Skin epidermis (tissue), 12 donors: ENCODE data around the gene GLB1L.
"Not testable (repeated sequence)": the region's sequence is repeated elsewhere in the genome, so short reads cannot be mapped to it uniquely, and the experiment has no call there.

Experiments used
- H3K27ac ChIP-seq, 21 experiments: fragments of 200-600 bp; sonication (generic) in 11 of 21; one replicate each; pipeline ENCODE4 v1.5.0; 2020; ENCODE audit warnings: mild to moderate bottlenecking in 3 of 21, inconsistent platforms in 2 of 21, moderate library complexity in 2 of 21
- H3K4me3 ChIP-seq, 7 experiments: fragments of 200-600 bp; sonication (generic) in 2 of 7; one replicate each; pipeline ENCODE4 v1.5.0; 2020; ENCODE audit warnings: inconsistent platforms in 2 of 7, mild to moderate bottlenecking in 2 of 7, moderate library complexity in 1 of 7

Gene GLB1L

DNA sequence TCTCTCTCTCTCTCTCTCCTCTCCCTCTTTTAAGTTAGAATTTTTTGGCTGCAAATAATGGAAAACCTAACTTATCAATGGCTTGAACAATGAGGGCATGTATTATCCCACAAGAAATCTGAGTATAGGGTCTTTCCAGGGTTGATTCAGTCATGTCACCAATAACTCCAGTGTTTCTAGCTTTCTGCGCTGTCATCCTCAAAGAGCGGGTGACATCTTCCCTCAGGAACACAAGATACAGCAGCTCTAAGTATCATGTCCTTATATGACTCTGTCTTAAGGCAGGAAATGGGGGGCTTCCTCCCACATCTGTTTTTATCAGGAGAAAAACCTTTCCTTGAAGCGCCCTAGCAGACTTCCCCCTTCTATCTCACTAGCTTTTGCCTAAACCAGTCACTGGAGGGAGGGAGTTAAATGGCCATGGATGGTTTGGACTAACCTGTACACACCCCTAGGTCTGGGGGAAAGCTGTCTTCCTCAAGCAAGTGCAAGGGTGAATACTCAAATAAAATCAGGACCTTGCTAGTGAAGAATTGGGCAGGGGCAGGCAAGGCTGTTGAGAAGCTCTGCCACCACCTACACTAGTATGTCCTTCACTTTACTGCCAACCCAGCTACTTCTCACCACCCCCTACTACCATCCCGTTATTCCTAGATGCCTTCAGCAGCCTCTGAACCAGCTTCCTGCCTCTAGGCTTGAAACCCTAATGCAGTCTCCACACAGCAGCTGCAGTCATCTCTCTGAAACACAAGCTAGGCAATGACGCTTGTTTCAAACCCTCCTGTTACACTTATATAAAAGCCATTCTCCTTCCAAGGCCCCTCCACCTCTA, 16.0 kb upstream of the GLB1L start:
- H3K27ac ChIP-seq = no peak overlapping the region
- H3K4me3 ChIP-seq = no peak overlapping the region

DNA sequence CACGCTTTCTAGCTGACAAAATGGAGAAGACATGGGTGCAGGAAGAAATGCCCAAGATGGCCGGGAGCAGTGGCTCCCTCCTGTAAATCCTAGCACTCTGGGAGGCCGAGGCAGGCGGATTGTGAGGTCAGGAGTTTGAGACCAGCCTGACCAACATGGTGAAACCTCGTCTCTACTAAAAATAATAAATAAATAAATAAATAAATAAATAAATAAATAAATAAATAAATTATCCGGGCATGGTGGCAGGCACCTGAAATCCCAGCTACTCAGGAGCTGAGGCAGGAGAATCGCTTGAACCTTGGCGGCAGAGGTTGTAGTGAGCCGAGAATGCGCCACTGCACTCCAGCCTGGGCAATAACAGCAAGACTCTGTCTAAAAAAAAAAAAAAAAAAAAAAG, 13.7 kb upstream of the GLB1L start:
- not testable (repeated sequence) for H3K4me3 ChIP-seq, H3K27ac ChIP-seq

DNA sequence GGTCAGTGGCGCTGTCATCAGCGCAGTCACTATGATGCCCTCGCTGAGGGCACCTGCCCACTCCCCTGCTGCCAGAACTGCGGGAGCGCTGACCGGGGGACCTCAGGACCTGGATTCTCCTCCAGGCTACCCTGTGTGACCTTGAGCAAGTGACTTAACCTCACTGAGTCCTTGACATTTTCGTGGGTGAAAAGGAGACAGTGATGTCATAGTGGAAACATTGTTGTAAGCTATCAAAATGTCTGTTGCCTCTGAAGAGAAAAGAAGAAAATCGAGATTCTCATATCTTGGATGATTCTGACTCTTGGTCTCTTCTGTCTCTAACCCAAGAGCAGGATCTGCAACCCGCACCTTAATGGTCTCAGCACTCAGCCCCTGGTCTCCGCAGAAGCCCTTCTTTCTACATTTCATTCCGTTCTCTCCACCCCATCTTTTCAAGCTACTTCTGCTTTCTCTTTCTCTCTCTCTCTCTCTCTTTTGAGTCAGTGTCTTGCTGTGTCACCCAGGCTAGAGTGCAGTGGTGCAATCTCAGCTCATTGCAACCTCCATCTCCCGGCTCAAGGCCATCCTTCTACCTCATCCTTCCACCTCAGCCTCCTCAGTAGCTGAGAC, 9.5 kb upstream of the GLB1L start:
- peak overlapping the region; percentile 50 to 98 (median 84) for H3K27ac ChIP-seq
- H3K4me3 ChIP-seq = peak overlapping the region; percentile 50 to 79 (median 67)

DNA sequence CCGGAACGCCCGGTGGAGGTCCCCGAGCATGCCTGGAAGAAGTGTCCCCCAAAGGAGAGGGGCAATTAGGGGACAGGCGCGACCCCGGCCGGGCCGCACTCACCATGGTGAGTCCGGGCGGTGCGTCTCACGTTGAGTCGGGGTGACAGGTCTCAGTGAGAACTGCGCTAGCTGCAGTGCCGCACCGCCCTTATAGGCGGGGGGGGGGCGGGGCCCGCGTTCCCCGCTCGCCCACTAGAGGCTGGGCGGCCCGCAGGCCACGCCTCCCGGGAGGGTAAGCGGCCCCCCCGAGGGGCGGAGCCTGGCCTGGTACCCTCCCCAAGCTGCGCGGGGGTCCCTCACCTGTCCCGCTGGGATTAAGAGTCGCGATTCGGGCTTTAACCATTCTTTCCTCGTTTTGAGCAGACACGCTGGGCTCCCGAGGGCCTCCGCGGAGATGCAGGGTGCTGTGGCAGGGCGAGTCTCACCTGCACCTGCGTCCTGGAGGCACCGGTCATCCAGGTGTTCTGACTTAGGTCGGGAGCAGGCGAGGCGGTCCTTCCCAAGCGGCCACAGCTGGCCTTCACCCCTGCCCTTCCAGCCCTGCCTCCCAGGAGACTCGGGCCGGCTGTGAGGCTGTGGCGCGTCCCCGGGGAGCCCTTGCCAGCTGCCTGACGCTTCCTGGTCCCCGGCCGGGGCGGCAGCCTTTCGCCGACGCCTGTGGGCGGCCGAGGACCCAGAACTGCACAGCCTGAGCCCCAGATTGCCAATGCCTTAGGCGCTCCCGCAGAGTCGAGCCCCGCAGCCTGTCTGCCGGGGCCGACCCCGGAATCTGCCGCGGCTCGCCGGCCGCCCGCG, 8.7 kb upstream of the GLB1L start, which contains the start of gene TUBA4A:
Gene TUBA4A, minus strand, starts transcription at position 166 of the 837 bp plus-strand sequence. Its CDS starts 60 bp downstream, at position 106.
- Histone ChIP-seq H3K4me3 (peak within 1 kb of the TSS; percentile 50 to 79 (median 67)), H3K27ac (peak within 1 kb of the TSS; percentile 50 to 98 (median 87))

DNA sequence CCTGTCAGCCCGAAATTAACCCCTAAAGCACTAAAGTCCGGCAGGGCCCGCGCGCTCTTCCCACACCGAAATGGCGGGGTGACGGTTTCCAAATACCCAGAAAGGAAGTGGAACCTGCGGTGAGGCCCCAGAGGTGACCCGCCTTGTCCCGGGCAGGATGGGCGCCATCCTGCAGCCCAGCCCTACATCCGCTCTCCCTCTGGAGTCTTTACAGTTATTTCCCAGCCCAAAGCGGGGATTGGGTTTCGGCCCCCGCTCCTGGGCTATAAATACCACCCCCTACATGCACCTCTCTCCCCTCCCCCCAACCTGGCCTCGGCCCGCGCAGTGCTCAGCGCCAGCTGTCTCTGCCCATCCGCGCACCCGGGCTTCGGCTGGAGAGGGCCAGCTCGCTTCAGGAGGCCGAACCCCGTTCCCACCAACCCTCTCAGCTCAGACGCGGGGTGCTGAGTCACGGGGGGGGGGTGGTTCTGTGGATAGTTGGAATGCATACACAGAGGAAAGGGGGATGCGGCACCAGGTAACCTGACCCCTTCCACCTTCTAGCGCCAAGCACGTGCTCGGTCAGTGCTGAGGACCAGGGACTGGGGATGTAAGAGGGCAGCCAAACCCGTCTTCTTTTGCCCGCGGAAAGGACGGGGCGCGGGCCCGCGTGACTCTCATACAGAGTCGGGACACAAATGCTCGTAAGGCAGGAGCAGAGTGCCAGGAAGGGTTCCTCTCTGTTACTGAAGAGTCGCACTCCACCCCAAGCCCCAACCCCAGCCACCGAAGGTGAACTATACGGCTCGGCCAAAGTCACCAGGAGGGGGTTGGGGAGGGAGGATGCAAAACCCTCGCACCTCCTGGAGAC, 7.9 kb upstream of the GLB1L start, which contains the start of gene TUBA4B:
Gene TUBA4B, plus strand, starts transcription at position 344 of the 853 bp plus-strand sequence. Its CDS starts 165 bp downstream, at position 509.
- H3K27ac ChIP-seq = peak within 1 kb of the TSS; percentile 50 to 98 (median 87)
- H3K4me3 ChIP-seq = peak within 1 kb of the TSS; percentile 50 to 79 (median 67)

DNA sequence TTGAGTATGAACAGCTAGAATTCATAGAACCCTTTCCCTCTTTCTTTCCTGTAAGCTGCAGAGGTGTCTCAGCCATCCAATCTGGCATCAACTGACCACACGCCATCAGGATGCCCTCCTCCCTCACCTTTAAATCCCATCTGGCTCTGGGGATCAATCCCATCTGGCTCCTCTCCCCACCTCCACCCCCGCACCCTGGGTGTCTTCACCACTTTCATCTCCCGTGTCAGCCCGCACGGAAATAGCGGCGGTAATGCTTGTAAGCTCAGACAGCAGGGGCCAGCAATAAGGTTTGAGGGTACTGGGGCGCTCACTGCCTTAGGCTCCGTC, 7.3 kb upstream of the GLB1L start:
- H3K4me3 ChIP-seq = peak overlapping the region; percentile 50 to 79 (median 67)
- peak overlapping the region; percentile 43 to 98 (median 87) for H3K27ac ChIP-seq

DNA sequence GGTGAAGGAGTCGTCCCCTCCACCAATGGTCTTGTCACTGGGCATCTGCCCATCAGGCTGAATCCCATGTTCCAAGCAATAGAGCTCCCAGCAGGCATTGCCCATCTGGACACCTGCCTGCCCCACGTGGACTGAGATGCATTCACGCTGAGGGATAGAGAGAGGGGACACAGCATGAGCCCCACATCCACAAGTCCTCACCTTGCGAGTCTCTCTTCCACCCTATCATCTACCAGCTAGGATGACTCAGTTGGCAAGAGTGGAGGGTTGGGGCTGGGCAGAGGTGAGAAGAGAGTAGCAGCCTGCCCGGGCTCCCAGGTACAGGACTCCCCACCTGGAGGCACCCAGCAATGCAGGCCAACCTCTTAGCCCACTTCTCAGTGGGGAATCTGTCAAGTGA, 6.8 kb upstream of the GLB1L start:
- peak overlapping the region; percentile 50 to 79 (median 67) for H3K4me3 ChIP-seq
- H3K27ac ChIP-seq = peak overlapping the region in 20 of 21 experiments; percentile 76 to 98 (median 88)

DNA sequence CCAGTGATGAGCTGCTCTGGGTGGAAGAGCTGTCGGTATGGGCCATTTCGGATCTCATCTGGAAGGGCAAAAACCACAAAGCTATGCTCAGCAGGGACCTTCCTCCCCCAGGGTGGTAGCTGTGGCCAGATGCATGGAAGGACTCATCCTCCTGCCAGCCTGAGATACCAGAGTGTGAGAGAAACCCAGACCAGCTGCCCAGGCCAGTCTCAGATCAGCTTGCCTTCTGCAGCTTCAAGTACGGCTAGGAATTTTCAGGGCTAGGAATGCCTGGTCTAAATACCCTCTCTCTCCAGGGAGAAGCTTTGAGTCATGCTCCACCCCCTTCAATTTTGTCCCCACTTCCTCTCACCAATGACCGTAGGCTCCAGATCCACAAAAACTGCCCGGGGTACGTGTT, 6.4 kb upstream of the GLB1L start:
- peak overlapping the region in 16 of 21 experiments; percentile 10 to 98 (median 90) for H3K27ac ChIP-seq
- peak overlapping the region; percentile 50 to 79 (median 67) for H3K4me3 ChIP-seq

DNA sequence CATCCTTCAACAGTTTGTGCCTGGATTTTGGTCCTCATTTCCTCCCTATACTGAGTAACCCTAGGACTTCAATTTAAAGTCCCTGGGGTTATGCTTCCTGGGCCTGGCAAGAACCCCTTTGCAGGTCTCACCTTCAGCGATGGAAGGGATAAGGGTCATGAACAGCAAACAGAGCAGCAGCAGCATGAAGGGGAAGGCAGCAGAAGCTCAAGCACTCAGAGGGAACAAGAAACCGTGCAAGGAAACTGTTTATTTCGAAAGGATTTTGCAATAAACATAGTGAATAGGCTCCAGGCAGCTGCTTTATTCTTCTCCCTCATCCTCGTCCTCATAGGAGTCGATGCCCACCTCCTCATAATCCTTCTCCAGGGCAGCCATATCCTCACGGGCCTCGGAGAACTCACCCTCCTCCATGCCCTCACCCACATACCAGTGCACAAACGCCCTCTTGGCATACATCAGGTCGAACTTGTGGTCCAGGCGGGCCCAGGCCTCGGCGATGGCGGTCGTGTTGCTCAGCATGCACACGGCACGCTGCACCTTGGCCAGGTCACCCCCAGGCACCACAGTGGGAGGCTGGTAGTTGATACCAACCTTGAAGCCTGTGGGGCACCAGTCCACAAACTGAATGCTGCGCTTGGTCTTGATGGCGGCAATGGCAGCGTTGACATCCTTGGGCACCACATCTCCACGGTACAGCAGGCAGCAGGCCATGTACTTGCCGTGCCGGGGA, 5.0 kb upstream of the GLB1L start:
- peak overlapping the region in 5 of 7 experiments; percentile 2 to 75 (median 20) for H3K4me3 ChIP-seq
- peak overlapping the region; percentile 15 to 98 (median 82) for H3K27ac ChIP-seq

DNA sequence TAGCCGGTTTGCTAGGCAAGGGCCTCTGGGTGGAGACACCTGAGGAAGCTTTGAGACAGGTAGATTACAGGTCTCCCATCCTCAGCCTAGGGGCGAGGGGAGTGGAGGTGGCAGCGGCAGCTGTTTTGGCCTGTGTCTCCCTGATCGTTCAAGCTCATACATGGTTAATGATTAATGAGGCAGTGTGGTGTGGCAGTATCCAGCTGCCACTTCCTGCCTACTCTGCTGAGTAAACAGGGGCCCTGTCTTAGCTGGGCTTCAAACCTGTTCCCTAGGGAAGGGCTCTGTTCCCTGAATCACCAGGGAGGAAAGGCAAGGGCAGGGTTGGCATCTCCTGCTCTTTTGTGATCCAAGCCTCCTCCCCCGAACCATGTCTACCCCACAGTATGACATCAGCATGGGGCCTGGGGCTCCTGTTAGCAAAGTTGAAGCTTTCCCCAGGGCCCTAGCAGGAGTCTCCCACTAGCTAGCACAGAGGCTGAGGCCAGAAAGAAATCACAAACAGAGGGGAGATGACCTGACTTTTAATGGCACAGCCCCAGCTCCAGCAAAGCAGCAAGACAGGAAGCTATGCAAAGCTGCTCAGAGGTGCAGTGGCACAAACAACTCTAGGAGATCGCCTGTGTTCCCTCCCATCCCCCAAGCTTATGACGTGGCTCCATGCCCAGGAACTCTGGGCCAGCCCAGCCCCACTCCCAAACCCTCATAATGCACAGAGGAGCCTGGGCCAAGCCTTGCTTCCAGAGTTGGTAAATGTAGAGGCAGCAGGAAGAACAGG, 4.1 kb upstream of the GLB1L start:
- peak overlapping the region in 6 of 7 experiments; percentile 2 to 75 (median 16) for H3K4me3 ChIP-seq
- H3K27ac ChIP-seq = peak overlapping the region in 20 of 21 experiments; percentile 57 to 98 (median 86)

DNA sequence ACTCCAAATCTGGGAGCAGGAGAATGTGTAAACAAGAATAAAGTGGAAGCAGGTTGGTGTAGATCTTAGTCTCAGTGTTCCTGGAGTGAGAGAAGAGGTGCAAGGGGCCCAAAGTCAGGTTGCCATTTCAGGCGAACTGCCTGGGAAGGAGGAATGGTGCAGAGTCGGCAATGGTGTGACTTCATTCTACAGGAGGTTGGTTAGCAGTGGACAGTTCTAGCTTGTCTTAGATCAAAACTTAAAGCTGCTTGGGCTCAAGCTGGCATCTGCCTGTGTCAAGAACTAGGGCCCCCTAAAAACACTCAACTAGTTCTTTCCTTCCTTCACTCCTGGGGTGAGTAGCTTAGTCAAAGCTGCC, 3.6 kb upstream of the GLB1L start:
- H3K27ac ChIP-seq = peak overlapping the region in 20 of 21 experiments; percentile 57 to 98 (median 86)
- peak overlapping the region in 3 of 7 experiments; percentile 8 to 24 (median 20) for H3K4me3 ChIP-seq

DNA sequence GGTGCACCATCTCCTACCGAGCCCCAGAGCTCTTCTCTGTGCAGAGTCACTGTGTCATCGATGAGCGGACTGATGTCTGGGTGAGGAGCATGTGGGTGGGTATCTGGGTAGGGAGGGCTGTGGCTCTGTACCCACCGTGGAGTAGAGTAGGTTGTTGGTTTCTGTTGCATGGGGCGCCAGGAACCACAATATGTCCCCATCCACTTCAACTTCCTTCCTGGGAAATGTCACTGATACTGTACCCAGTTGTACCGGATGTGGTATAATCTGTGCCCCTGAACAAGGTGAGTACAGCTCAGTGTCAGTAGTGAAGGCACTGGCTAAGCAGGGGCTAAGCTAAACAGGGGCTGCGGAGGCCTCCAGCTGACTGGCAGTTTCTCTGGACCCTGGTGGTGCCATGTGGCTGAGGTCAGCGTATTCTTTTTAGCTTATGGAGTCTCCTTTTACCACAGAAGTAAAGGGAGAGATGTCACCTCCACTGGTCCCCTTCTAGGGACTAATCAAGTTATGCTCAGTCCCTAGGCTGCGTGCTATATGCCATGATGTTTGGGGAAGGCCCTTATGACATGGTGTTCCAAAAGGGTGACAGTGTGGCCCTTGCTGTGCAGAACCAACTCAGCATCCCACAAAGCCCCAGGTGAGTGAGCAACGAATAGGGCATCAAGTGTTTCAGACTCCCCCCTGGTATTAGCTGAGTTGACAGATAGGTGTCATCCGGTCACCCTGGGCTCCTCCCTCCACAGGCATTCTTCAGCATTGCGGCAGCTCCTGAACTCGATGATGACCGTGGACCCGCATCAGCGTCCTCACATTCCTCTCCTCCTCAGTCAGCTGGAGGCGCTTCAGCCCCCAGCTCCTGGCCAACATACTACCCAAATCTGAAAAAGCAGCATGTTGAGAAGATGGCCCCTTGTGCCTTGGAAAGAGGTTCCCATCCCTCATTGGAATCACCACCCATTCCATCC, 2.7 kb upstream of the GLB1L start:
- Histone ChIP-seq H3K27ac (peak overlapping the region in 20 of 21 experiments; percentile 57 to 98 (median 86)), H3K4me3 (no peak overlapping the region)

DNA sequence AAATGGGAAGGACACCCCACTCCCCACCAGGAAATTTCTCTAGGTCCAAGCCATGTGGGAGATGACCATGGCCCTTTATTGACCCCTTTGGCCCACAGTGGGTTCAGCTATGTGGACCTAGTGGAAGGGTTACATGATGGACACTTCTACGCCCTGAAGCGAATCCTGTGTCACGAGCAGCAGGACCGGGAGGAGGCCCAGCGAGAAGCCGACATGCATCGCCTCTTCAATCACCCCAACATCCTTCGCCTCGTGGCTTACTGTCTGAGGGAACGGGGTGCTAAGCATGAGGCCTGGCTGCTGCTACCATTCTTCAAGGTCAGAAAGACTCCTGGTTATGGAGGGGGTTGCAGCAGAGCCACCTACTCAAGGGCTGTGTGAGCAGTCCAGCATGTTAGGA, 1.3 kb upstream of the GLB1L start:
- no peak overlapping the region for H3K4me3 ChIP-seq
- H3K27ac ChIP-seq = peak overlapping the region in 17 of 21 experiments; percentile 33 to 98 (median 91)

DNA sequence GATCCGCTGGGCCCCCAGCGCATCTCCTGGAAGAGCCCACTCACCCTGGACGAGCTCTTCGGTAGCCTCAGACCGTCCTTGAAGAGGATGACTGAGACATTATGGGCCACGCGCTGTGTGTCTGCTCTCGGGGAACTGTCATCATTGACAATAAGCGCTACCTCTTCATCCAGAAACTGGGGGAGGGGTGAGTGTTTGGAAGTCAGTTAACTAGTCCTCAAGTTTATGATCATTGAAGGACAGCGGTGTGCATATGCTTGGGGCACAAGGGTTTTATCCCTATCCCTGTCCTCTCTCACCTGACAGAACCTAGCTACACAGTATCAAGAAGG, 621 bp upstream of the GLB1L start:
- peak overlapping the region; percentile 66 to 92 (median 76) for H3K4me3 ChIP-seq
- peak overlapping the region; percentile 71 to 99 (median 93) for H3K27ac ChIP-seq

DNA sequence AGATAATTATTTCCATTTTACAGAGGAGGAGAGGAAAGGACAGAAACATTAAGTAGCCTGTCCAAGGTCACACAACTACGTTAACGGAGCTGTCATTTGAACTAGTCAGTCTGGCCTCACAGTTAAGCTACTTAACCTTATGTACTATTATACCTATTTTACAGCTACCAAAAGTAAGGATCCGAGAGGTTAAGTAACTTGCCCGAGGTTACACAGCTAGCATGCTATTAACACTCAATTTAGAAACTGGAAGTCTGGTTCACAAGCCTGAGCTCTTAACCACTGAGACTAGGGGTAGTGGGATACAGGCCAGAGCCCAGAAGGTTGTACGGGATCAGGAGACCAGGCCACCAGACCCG, 476 bp downstream of the GLB1L start:
- Histone ChIP-seq H3K4me3 (peak overlapping the region; percentile 66 to 92 (median 76)), H3K27ac (peak overlapping the region; percentile 20 to 99 (median 93))

DNA sequence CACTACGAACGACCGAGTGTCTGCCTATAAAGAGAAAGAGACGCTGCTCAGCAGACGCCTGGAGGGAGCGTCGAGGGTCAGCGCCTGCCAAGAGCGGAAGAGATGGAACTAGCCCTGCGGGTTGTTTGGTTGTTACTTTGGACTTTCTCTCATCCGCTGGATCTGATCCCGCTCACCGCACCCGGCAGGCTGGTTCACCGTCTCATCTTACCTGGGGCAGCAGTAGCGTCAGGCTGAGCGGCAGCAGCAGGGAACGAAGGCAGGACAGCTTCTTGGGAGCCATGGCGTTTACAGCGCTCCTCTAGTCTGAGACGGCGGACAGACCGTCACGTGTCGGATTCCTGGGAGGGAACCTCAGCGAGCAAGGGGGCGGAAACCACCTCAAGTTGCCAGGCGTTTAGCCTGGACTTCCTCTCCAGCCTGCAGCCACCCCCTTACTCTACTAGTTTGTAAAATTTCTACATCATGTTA, 1.9 kb downstream of the GLB1L start:
- H3K4me3 ChIP-seq = peak overlapping the region in 5 of 7 experiments; percentile 10 to 27 (median 13)
- H3K27ac ChIP-seq = peak overlapping the region in 7 of 21 experiments; percentile 4 to 63 (median 28)
